LNCAP (cell line): ENCODE data around the gene TMPRSS13.

Source experiments
- CTCF ChIP-seq: fragments of 450-650 bp; IDR thresholded peaks from 2 replicates; pipeline ENCODE4 v1.5.1; 2017; ENCODE audit warnings: mild to moderate bottlenecking

The TMPRSS13 gene

GRCh38 chr11:117859061-117859460 lies 70.1 kb downstream of the TMPRSS13 start:
- no peak for TF ChIP-seq CTCF

GRCh38 chr11:117857734-117858414 lies 71.3 kb downstream of the TMPRSS13 start:
- TF ChIP-seq CTCF: no peak

- no peak for TF ChIP-seq CTCF
Measured at GRCh38 chr11:117855912-117856651, 73.1 kb downstream of the TMPRSS13 start.

GRCh38 chr11:117855186-117855845 lies 73.9 kb downstream of the TMPRSS13 start:
- no peak for TF ChIP-seq CTCF

GRCh38 chr11:117852309-117852708 lies 76.9 kb downstream of the TMPRSS13 start:
- TF ChIP-seq CTCF: no peak

GRCh38 chr11:117851852-117852251 lies 77.3 kb downstream of the TMPRSS13 start:
- no peak for TF ChIP-seq CTCF

GRCh38 chr11:117851106-117851505 lies 78.1 kb downstream of the TMPRSS13 start:
- TF ChIP-seq CTCF: no peak
